ENCODE measurements around the gene HSD3B7. TPM values are rescaled to one million over a fixed set of nuclear protein-coding genes. Genes with fewer than 3 reads are reported as not detected.

Gene HSD3B7
- total RNA-seq, 3 donors from 2014 or later: 1.2 to 2.0 (median 1.3) TPM

GRCh38 chr16:30985401-30986128 lies 558 bp downstream of the HSD3B7 start:
- DNase-seq (no peak), ATAC-seq (peak; percentile 6 to 16)
- Mint-ChIP-seq H3K27me3 (ENCODE audit: low read depth) (no peaks in the 10 kb centered on the region), H3K4me3 (no peak overlapping the region), H3K9me3 (no peaks in the 10 kb centered on the region), H3K4me1 (ENCODE audit: low read depth) (peaks cover 2% of the 10 kb centered on the region), H3K36me3 (ENCODE audit: insufficient read depth) (peaks cover 11% of the 10 kb centered on the region)

DNA sequence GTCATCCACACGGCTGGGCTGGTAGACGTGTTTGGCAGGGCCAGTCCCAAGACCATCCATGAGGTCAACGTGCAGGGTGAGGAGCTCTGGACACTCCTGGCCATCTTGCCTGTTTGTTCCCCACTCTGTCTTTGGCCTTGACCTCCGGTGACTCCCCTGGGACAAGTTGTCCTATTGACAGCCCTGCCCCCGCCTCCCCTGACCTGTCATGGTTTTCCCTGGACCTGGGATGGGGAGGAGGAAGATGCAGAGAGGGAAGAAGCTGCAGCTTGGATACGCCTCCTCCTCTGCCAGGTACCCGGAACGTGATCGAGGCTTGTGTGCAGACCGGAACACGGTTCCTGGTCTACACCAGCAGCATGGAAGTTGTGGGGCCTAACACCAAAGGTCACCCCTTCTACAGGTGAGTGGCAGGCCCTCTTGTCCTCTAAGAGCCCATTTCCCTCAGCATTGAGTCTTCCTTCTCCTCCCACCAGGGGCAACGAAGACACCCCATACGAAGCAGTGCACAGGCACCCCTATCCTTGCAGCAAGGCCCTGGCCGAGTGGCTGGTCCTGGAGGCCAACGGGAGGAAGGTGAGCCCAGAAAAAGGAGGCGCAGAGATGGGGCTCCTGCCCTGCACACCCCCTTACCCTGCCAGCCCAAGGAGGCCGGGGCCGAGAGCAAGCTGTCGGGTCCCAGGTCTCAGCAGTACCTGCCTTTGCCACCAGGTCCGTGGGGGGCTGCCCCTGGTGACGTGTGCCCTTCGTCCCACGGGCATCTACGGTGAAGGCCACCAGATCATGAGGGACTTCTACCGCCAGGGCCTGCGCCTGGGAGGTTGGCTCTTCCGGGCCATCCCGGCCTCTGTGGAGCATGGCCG lies 1.4 kb downstream of the HSD3B7 start:
- Mint-ChIP-seq H3K4me3 (no peak overlapping the region), H3K36me3 (ENCODE audit: insufficient read depth) (peaks cover 9% of the 10 kb centered on the region), H3K4me1 (ENCODE audit: low read depth) (peaks cover 2% of the 10 kb centered on the region), H3K27me3 (ENCODE audit: low read depth) (no peaks in the 10 kb centered on the region), H3K9me3 (no peaks in the 10 kb centered on the region)
- DNase-seq (no peak), ATAC-seq (no peak)

DNA sequence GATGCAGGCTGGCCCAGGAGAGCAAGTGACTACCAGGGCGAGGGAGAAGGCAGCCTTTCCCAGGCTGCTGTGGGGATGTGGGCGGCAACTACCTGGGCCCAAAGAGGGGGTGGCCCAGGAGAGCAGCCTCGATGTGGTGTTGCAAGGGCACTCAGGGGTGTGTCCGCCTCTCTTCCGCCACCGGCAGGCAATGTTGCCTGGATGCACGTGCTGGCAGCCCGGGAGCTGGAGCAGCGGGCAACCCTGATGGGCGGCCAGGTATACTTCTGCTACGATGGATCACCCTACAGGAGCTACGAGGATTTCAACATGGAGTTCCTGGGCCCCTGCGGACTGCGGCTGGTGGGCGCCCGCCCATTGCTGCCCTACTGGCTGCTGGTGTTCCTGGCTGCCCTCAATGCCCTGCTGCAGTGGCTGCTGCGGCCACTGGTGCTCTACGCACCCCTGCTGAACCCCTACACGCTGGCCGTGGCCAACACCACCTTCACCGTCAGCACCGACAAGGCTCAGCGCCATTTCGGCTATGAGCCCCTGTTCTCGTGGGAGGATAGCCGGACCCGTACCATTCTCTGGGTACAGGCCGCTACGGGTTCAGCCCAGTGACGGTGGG lies 2.7 kb downstream of the HSD3B7 start:
- ATAC-seq (no peak), DNase-seq (no peak)
- peaks cover 2% of the 10 kb centered on the region for H3K4me1 Mint-ChIP-seq (ENCODE audit: low read depth)
- no peaks in the 10 kb centered on the region for H3K27me3 Mint-ChIP-seq (ENCODE audit: low read depth)
- no peak overlapping the region for H3K4me3 Mint-ChIP-seq
- no peaks in the 10 kb centered on the region for H3K9me3 Mint-ChIP-seq
- peaks cover 5% of the 10 kb centered on the region for H3K36me3 Mint-ChIP-seq (ENCODE audit: insufficient read depth)

- no peaks in the 10 kb centered on the region for H3K9me3 Mint-ChIP-seq
- no peak for DNase-seq
- H3K4me1 Mint-ChIP-seq (ENCODE audit: low read depth): peaks cover under 1% of the 10 kb centered on the region
- no peaks in the 10 kb centered on the region for H3K27me3 Mint-ChIP-seq (ENCODE audit: low read depth)
- no peak for ATAC-seq
- H3K4me3 Mint-ChIP-seq: no peak overlapping the region
- no peaks in the 10 kb centered on the region for H3K36me3 Mint-ChIP-seq (ENCODE audit: insufficient read depth)
Measured at GRCh38 chr16:30989469-30990047, 4.6 kb downstream of the HSD3B7 start.

DNA sequence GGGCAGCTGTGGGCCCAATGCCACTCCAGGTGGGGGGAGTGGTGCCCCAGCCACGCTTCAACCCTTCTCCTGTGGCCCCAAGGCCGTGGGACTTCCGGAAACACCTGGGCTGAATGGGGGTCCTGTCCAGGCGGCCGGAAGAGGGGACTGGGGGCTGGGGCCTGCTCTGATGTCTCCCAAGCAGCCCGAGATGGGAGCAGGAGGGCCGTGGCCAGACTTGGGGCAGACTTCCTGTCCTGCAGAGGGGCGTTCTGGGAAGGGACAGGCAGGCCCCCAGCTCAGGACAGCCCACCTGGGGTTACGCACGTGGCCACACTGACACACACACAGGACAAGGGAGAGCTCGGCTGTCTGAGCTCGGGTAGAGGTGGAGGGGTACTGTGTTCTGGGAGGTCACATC lies 5.1 kb downstream of the HSD3B7 start:
- H3K4me3 Mint-ChIP-seq: no peak overlapping the region
- DNase-seq (no peak), ATAC-seq (no peak)
- H3K36me3 Mint-ChIP-seq (ENCODE audit: insufficient read depth): no peaks in the 10 kb centered on the region
- H3K27me3 Mint-ChIP-seq (ENCODE audit: low read depth): no peaks in the 10 kb centered on the region
- H3K9me3 Mint-ChIP-seq: no peaks in the 10 kb centered on the region
- H3K4me1 Mint-ChIP-seq (ENCODE audit: low read depth): peaks cover 2% of the 10 kb centered on the region

GRCh38 chr16:30991052-30991451 lies 6.0 kb downstream of the HSD3B7 start:
- Mint-ChIP-seq H3K4me1 (ENCODE audit: low read depth) (peaks cover 2% of the 10 kb centered on the region), H3K36me3 (ENCODE audit: insufficient read depth) (no peaks in the 10 kb centered on the region), H3K9me3 (no peaks in the 10 kb centered on the region), H3K4me3 (no peak overlapping the region), H3K27me3 (ENCODE audit: low read depth) (no peaks in the 10 kb centered on the region)
- ATAC-seq (no peak), DNase-seq (no peak)

DNA sequence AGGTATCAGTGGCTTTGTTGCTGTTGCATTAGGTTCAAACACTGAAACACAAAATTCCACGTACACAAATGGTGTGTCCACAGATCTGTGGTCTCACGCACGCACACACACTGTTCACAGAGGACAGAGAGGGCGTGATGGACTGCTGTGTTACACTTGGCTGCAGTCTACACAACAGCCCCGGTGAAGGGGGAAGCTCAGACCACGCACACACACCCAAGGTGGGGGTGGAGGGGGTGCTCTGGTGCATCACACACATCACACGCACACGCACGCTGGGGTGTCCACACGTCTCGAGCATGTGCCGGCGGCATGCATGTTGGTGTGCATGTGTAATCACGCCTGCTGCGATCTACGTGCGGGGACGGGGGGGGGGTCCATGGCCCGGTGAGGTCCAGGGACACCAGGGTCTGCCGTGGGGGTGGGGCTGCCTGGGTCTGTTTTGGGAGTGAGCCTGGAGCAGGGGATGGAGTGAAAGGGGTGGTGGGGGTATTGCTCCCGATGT lies 7.3 kb downstream of the HSD3B7 start:
- ATAC-seq (no peak), DNase-seq (no peak)
- H3K9me3 Mint-ChIP-seq: no peaks in the 10 kb centered on the region
- H3K27me3 Mint-ChIP-seq (ENCODE audit: low read depth): no peaks in the 10 kb centered on the region
- no peak overlapping the region for H3K4me3 Mint-ChIP-seq
- peaks cover 8% of the 10 kb centered on the region for H3K4me1 Mint-ChIP-seq (ENCODE audit: low read depth)
- H3K36me3 Mint-ChIP-seq (ENCODE audit: insufficient read depth): no peaks in the 10 kb centered on the region

- no peaks in the 10 kb centered on the region for H3K36me3 Mint-ChIP-seq (ENCODE audit: insufficient read depth)
- H3K4me1 Mint-ChIP-seq (ENCODE audit: low read depth): peaks cover 8% of the 10 kb centered on the region
- H3K4me3 Mint-ChIP-seq: no peak overlapping the region
- ATAC-seq (no peak), DNase-seq (no peak)
- H3K9me3 Mint-ChIP-seq: no peaks in the 10 kb centered on the region
- no peaks in the 10 kb centered on the region for H3K27me3 Mint-ChIP-seq (ENCODE audit: low read depth)
Measured at GRCh38 chr16:30992931-30993816, 8.2 kb downstream of the HSD3B7 start.

DNA sequence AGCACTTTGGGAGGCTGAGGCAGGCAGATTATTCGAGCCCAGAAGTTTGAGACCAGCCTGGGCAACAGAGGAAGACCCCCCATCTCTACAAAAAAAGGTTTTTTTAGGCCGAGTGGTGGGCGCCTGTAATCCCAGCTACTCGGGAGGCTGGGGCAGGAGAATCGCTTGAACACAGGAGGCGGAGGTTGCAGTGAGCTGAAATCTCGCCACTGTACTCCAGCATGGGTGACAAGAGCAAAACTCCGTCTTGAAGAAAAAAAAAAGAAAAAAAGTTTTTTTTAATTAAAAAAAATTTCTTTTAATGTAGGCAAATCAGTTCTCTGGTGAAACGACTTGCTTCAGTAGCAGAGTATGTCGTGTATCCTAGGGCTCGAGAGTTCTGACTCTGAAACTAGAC lies 10.9 kb downstream of the HSD3B7 start:
- Mint-ChIP-seq H3K4me3 (peak overlapping the region; percentile 54), H3K36me3 (ENCODE audit: insufficient read depth) (no peaks in the 10 kb centered on the region), H3K27me3 (ENCODE audit: low read depth) (no peaks in the 10 kb centered on the region), H3K9me3 (no peaks in the 10 kb centered on the region), H3K4me1 (ENCODE audit: low read depth) (peaks cover 8% of the 10 kb centered on the region)
- no peak for ATAC-seq
- DNase-seq: no peak

- DNase-seq: no peak
- Mint-ChIP-seq H3K27me3 (ENCODE audit: low read depth) (no peaks in the 10 kb centered on the region), H3K36me3 (ENCODE audit: insufficient read depth) (no peaks in the 10 kb centered on the region), H3K4me1 (ENCODE audit: low read depth) (peaks cover 8% of the 10 kb centered on the region), H3K4me3 (peak overlapping the region; percentile 69), H3K9me3 (no peaks in the 10 kb centered on the region)
- no peak for ATAC-seq
Measured at GRCh38 chr16:30996324-30996984, 11.4 kb downstream of the HSD3B7 start.

DNA sequence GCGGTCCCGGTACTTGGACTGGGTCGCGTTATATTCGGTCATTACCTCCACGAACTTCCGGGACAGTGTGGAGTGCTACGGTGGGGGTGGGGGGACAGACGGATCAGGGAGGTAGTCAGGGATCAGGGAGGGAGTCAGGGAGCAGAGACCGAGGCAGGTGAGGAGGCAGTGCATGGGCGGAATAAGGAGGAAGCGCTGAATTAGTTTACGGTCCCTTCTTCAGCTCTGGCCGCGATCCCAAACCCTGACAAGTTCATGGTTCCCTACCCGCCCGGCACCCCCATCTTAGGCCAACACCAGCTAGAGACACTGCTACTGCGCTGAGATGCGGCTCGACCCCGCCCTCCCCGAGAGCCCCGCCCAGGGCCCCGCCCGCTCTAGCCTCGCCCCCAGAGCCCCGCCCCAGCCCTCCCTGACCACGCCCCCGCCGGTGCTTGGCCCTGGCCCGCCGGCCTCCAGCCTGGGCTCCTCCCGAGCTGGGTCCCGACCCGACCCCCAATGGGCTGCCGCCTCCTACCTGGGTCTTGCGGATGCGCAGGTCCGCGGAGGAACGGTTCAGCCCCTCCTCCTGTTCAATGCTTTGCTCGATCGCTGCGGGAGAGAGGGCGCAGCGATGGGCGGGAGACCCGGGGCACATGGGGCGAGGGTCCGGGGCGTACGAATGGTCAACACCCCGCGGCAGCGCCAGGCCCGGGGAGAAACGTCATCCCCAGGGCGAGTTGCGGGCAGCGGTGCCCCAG lies 12.1 kb downstream of the HSD3B7 start:
- ATAC-seq (peak; percentile 97 to 98), DNase-seq (peak; percentile 80)
- no peaks in the 10 kb centered on the region for H3K27me3 Mint-ChIP-seq (ENCODE audit: low read depth)
- H3K4me3 Mint-ChIP-seq: peak overlapping the region; percentile 69
- peaks cover 8% of the 10 kb centered on the region for H3K4me1 Mint-ChIP-seq (ENCODE audit: low read depth)
- H3K9me3 Mint-ChIP-seq: no peaks in the 10 kb centered on the region
- H3K36me3 Mint-ChIP-seq (ENCODE audit: insufficient read depth): no peaks in the 10 kb centered on the region

DNA sequence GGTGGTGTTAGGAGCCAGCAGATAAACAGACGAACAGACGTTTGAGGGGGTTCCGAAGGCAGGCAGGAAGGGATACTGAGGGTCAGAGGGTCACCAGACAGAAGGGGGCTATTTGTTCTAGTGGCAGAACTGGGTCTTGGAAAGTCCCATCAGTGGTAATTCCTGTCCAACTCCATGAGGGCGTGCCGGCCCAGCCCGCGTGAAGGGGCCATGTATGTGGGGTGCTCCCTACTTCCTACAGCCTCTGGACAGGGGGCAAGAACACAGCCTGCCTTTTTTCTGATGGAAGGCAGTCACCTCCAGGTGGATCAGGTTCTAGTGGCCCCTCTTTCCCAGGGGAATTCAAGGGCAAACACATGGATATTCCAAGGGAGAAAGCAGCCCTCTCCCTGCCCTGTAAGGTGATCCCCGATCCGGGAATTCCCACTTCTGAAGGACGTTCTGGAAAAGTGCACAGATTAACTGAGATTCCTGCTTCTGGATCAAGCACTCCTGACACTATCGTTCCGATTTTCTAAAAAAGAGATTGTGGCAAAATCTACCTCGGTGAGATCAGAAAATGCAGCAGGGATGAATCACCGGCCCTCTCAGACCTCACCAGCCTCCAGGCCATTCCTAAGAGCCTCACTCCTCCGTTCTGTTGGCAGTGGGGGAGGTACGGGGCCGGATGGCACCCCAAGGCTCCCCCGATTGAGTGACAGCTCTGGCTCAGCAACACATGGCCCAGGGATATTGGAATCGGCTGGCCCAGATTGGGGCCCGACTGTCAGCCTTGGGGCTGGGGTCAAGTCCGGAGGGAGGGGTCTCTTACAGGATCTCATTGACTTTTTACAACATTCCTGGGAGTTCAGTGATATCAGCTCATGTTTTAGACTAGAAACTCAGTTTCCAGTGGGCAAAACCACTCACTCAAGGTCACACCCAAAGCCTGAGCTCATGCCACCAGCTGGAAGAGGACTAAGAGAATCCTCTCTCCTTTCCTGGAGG lies 13.0 kb downstream of the HSD3B7 start:
- no peaks in the 10 kb centered on the region for H3K27me3 Mint-ChIP-seq (ENCODE audit: low read depth)
- no peak for DNase-seq
- no peaks in the 10 kb centered on the region for H3K36me3 Mint-ChIP-seq (ENCODE audit: insufficient read depth)
- no peaks in the 10 kb centered on the region for H3K9me3 Mint-ChIP-seq
- ATAC-seq: no peak
- H3K4me1 Mint-ChIP-seq (ENCODE audit: low read depth): peaks cover 8% of the 10 kb centered on the region
- H3K4me3 Mint-ChIP-seq: peak overlapping the region; percentile 52
